Effector CD4-positive, alpha-beta T cell (primary cell): ENCODE results near the gene GAR1.
"Not testable (repeated sequence)": the region's sequence is repeated elsewhere in the genome, so short reads cannot be mapped to it uniquely, and the experiment has no call there.

ENCODE experiments used
- DNase-seq: peaks from one replicate; pipeline ENCODE4 v3.0.0-alpha.2; 2020

GAR1 gene

GRCh38 chr4:109846395-109847098 is 31.0 kb downstream of the GAR1 start:
- DNase-seq = no peak

DNA sequence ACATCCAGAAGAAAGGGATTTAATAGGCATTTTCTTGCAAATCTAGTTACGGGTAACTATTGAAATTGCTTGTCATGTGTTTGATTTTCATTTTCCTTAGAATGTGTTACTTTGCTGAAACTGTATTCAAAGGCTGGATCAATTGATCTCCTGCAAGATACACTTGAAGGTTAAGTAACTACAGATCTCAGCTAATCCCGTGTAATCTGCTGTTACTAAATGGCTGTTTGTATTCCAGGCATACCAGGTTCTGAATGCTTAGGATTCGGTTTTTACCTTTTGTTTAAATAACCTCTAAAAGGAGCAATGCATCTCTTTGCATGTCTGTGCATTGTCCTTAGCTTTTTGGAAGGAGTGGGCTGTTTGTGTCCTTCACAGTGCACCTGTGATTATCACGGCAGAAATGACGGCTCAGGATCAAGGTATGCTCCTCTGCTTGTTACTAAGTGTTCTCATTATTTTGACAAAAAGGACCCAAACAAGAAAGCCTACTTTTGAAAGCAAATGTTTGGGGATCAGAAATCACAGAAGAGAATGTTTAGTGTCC is 32.4 kb downstream of the GAR1 start, which contains the start of gene LRIT3:
TSS of gene LRIT3 (plus strand) at position 212 of the 547 bp plus-strand sequence. CDS start at position 307, 95 bp downstream.
- DNase-seq = no peak

- no peak for DNase-seq
Observed at GRCh38 chr4:109848501-109848900, 32.9 kb downstream of the GAR1 start.

DNA sequence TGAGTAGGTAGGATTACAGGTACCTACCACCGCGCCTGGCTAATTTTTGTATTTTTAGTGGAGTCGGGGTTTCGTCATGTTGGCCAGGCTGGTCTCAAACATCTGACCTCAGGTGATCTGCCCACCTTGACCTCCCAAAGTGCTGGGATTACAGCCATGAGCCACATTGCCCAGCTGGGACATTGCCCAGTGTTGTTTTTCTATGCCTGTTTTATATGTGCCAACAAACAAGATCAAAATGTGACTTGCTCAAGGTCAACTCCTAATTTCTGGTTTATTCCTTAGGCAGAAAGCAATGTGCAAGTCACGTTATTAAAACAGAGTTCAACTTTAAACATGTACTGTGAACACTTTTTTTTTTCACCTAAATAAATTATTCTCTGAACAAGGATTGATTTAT is 35.0 kb downstream of the GAR1 start:
- no peak for DNase-seq

GRCh38 chr4:109859426-109860300 is 44.1 kb downstream of the GAR1 start:
- DNase-seq = not testable (repeated sequence)

- DNase-seq = no peak
Observed at GRCh38 chr4:109861271-109861670, 45.7 kb downstream of the GAR1 start.

DNA sequence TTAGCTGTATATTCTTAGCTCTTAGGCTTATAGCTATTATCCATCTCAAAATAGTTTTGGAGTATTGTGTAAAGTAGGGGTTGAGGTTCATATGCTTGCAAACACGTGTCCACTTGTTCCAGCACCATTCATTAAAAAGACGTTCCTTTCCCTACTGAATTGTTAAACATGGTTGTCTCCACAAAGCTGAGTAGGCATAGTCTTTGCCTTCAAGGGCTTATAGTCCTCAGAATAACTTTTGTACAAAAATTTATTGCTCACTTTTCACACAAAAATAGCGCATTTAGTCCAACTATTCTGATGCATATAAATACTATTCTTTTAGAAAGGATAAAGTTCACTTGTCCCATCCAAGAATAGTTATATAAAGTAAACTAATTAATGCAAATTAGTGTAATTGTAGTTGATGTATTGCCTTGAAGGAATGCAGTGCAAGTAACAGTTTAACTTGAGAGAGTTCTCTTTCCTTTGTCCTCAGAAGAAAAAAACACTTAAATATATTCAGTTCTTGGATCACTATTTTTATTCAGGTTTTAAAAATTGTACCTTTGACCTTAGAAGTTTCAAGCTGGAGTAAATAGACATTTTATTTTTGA is 46.5 kb downstream of the GAR1 start:
- DNase-seq = no peak

GRCh38 chr4:109864134-109864533 is 48.6 kb downstream of the GAR1 start:
- DNase-seq = no peak

DNA sequence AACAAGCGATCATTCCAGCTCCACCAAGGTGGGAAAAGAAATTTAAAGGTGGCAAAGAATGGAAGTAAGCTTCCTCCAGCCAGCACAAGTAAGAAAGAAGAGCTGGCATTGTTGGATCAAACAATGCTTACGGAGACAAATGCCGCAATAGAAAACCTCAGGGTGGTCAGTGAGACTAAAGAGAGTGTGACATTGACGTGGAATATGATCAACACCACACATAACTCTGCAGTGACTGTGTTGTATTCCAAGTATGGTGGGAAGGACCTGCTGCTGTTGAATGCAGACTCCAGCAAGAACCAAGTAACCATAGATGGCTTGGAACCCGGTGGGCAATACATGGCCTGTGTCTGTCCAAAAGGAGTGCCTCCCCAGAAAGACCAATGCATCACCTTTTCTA is 54.5 kb downstream of the GAR1 start:
- DNase-seq = no peak

- no peak for DNase-seq
Observed at GRCh38 chr4:109872065-109872464, 56.5 kb downstream of the GAR1 start.

- DNase-seq = no peak
Observed at GRCh38 chr4:109872950-109873656, 57.5 kb downstream of the GAR1 start.

DNA sequence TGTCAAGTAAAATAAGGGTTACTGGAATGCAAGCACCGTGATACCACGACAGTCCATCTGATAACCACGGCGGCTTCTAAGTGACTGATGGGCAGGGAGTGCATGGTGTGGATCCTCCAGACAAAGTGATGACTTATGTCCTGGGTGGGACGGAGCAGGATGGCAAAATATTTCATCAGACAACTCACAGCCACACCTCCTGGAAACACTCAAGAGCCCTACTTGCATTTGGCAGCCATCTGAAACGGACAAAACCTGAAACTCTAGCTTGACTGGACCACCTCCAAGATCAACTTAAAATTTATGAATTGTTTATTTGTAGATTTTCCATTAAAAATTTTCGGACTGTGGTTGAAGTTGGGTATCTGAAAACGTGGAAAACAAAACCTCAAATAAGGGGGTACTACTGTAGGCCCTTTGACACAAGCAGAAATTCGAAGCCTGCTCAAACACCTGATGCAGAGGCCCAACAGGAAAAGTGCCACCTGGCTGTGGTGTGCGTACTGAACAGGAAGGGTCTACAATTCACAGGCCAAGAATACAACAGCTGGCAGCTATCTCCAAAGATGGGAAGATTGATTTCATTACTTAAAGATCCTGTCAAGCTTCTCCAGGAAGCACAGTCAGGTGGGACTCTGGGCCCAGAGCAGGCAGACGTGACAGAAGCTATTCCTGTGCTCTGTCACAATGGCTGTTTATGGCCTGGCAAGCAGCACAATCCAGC is 58.4 kb downstream of the GAR1 start:
- DNase-seq = no peak
